Effector memory CD4-positive, alpha-beta T cell (primary cell): Measurements from ENCODE around the gene GREB1.

Experiments
- DNase-seq, 3 donors: peaks; one replicate each; pipeline ENCODE4 v3.0.0-alpha.2; 2020
- H3K27ac ChIP-seq: 2 replicates; pipeline ENCODE4 v1.7.0; 2013; ENCODE audit warnings: mild to moderate bottlenecking, low read length, moderate library complexity; ENCODE audit not compliant: insufficient read depth, poor library complexity, severe bottlenecking
- H3K27me3 ChIP-seq: replicated peaks from 2 replicates; pipeline ENCODE4 v1.7.0; 2013; ENCODE audit warnings: mild to moderate bottlenecking, low read length; ENCODE audit not compliant: insufficient read depth, control insufficient read depth, poor library complexity, severe bottlenecking
- H3K36me3 ChIP-seq: 2 replicates; pipeline ENCODE4 v1.7.0; 2013; ENCODE audit warnings: mild to moderate bottlenecking, low read length, moderate library complexity; ENCODE audit not compliant: control insufficient read depth, insufficient read depth
- H3K4me1 ChIP-seq: 2 replicates; pipeline ENCODE4 v1.7.0; 2013; ENCODE audit warnings: low read length, mild to moderate bottlenecking; ENCODE audit not compliant: control insufficient read depth, insufficient read depth, poor library complexity, severe bottlenecking
- H3K4me3 ChIP-seq: 2 replicates; pipeline ENCODE4 v1.7.0; 2013; ENCODE audit warnings: low read length, low read depth, mild to moderate bottlenecking; ENCODE audit not compliant: insufficient read depth, poor library complexity, severe bottlenecking
- H3K9me3 ChIP-seq: 2 replicates; pipeline ENCODE4 v1.7.0; 2013; ENCODE audit warnings: mild to moderate bottlenecking, low read length, moderate library complexity; ENCODE audit not compliant: control insufficient read depth

Gene GREB1

GRCh38 chr2:11635141-11635540 lies 101.3 kb downstream of the GREB1 start:
- Histone ChIP-seq H3K27ac (no peak overlapping the region), H3K4me3 (no peak overlapping the region), H3K36me3 (no peaks in the 10 kb centered on the region), H3K9me3 (no peaks in the 10 kb centered on the region), H3K4me1 (no peaks in the 10 kb centered on the region), H3K27me3 (no peaks in the 10 kb centered on the region)
- DNase-seq, result no peak

GRCh38 chr2:11636593-11637295 lies 102.9 kb downstream of the GREB1 start:
- H3K4me3 ChIP-seq, result no peak overlapping the region
- H3K27me3 ChIP-seq, result no peaks in the 10 kb centered on the region
- H3K9me3 ChIP-seq, result no peaks in the 10 kb centered on the region
- no peaks in the 10 kb centered on the region for H3K4me1 ChIP-seq
- H3K27ac ChIP-seq, result no peak overlapping the region
- DNase-seq, result no peak
- H3K36me3 ChIP-seq, result no peaks in the 10 kb centered on the region

GRCh38 chr2:11637546-11637945 lies 103.7 kb downstream of the GREB1 start:
- H3K36me3 ChIP-seq, result no peaks in the 10 kb centered on the region
- H3K9me3 ChIP-seq, result no peaks in the 10 kb centered on the region
- H3K27ac ChIP-seq, result no peak overlapping the region
- H3K4me1 ChIP-seq, result no peaks in the 10 kb centered on the region
- no peak for DNase-seq
- H3K27me3 ChIP-seq, result no peaks in the 10 kb centered on the region
- H3K4me3 ChIP-seq, result no peak overlapping the region

GRCh38 chr2:11639503-11639902 lies 105.7 kb downstream of the GREB1 start:
- Histone ChIP-seq H3K27ac (no peak overlapping the region), H3K36me3 (no peaks in the 10 kb centered on the region), H3K4me3 (no peak overlapping the region), H3K9me3 (no peaks in the 10 kb centered on the region), H3K4me1 (no peaks in the 10 kb centered on the region), H3K27me3 (no peaks in the 10 kb centered on the region)
- DNase-seq, result no peak

- Histone ChIP-seq H3K4me3 (no peak overlapping the region), H3K36me3 (no peaks in the 10 kb centered on the region), H3K4me1 (no peaks in the 10 kb centered on the region), H3K27me3 (no peaks in the 10 kb centered on the region), H3K27ac (no peak overlapping the region), H3K9me3 (no peaks in the 10 kb centered on the region)
- DNase-seq, result no peak
These were observed 106.3 kb downstream of the GREB1 start for GRCh38 chr2:11640132-11640531.

GRCh38 chr2:11642972-11643371 lies 109.1 kb downstream of the GREB1 start:
- H3K9me3 ChIP-seq, result no peaks in the 10 kb centered on the region
- H3K27me3 ChIP-seq, result no peaks in the 10 kb centered on the region
- DNase-seq, result no peak
- no peaks in the 10 kb centered on the region for H3K4me1 ChIP-seq
- no peak overlapping the region for H3K4me3 ChIP-seq
- H3K36me3 ChIP-seq, result no peaks in the 10 kb centered on the region
- no peak overlapping the region for H3K27ac ChIP-seq

- Histone ChIP-seq H3K27ac (no peak overlapping the region), H3K9me3 (no peaks in the 10 kb centered on the region), H3K27me3 (no peaks in the 10 kb centered on the region), H3K4me3 (no peak overlapping the region), H3K36me3 (no peaks in the 10 kb centered on the region), H3K4me1 (no peaks in the 10 kb centered on the region)
- no peak for DNase-seq
These were observed 110.4 kb downstream of the GREB1 start for GRCh38 chr2:11644293-11644692.

- no peak overlapping the region for H3K4me3 ChIP-seq
- no peaks in the 10 kb centered on the region for H3K27me3 ChIP-seq
- no peaks in the 10 kb centered on the region for H3K36me3 ChIP-seq
- no peaks in the 10 kb centered on the region for H3K9me3 ChIP-seq
- no peaks in the 10 kb centered on the region for H3K4me1 ChIP-seq
- no peak overlapping the region for H3K27ac ChIP-seq
- no peak for DNase-seq
These were observed 112.7 kb downstream of the GREB1 start for GRCh38 chr2:11646530-11646929.

GRCh38 chr2:11647834-11648600 lies 114.2 kb downstream of the GREB1 start:
- Histone ChIP-seq H3K4me3 (no peak overlapping the region), H3K4me1 (no peaks in the 10 kb centered on the region), H3K27me3 (no peaks in the 10 kb centered on the region), H3K27ac (no peak overlapping the region), H3K36me3 (no peaks in the 10 kb centered on the region), H3K9me3 (no peaks in the 10 kb centered on the region)
- DNase-seq, result no peak

- no peak for DNase-seq
- no peaks in the 10 kb centered on the region for H3K36me3 ChIP-seq
- H3K4me1 ChIP-seq, result no peaks in the 10 kb centered on the region
- no peak overlapping the region for H3K27ac ChIP-seq
- H3K27me3 ChIP-seq, result no peaks in the 10 kb centered on the region
- H3K4me3 ChIP-seq, result no peak overlapping the region
- H3K9me3 ChIP-seq, result no peaks in the 10 kb centered on the region
These were observed 115.2 kb downstream of the GREB1 start for GRCh38 chr2:11649093-11649492.
